H4 (cell line): Measurements from ENCODE around the gene LDAH. TPM values are rescaled to one million over a fixed set of nuclear protein-coding genes. Genes with fewer than 3 reads are reported as not detected.
"Not testable (repeated sequence)": the region's sequence is repeated elsewhere in the genome, so short reads cannot be mapped to it uniquely, and the experiment has no call there.

Experiments used
- DNase-seq: peaks from one replicate; pipeline ENCODE4 v3.0.0-alpha.2; 2015; ENCODE audit warnings: low spot score
- total RNA-seq: library from RNA; depleted of rRNA; stranded (reverse); fragments of >200 nt; shearing (Covaris generic); gene quantifications from 2 replicates; pipeline ENCODE4 v1.2.3, GENCODE V29; 2014; rRNA removed

LDAH gene
- 17.9 and 21.5 TPM in 2 replicates for total RNA-seq

DNA sequence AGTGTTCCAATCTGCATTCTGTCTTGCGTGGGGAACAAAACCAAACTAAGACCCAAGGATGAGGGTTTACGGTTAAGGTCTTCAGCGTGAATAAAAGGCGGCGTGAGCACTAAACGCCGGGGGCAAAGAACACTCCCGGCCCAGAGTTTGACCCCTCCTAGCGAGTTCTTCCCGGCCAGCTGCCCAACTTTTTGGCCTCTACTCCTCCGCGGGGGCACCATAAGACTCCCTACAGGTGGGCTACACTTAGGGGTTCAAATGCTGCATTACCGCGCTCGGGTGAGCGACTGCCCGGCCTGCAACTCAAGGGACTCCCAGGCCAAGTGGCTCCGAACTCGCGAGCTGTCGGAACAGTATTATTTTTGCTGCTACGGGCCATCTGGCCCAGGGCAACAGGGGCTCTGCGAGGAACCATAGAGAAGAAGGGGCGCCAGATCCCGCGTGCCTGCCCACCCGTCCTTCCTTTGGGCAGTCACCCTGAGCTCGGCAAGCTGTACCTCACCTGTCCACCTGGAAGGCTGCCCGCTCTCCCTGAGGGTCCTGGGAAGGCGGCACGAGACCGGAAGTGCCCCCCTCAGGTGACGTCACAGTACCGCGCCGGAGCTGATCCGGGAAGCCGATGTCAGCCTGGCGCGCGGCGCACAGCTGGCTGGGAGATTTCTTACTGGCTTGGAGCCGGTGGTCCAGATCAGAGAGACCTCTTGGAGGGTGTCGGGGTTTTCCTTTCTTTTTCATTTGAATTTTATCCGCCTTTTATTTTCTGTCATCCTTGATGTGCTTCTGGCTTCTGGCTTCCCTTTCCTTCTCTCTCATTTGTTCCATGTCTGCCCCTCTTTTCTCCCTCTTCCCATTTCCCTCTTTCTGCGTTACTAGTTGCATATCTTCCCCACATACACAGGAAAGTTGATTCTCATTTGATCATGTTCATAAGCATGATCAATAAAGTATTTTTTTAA lies at the start of gene LDAH:
LDAH (minus strand) TSS at position 567 of the 956 bp plus-strand sequence. CDS start 21,638 bp downstream, outside the sequence.
- DNase-seq: peak; percentile 76

DNA sequence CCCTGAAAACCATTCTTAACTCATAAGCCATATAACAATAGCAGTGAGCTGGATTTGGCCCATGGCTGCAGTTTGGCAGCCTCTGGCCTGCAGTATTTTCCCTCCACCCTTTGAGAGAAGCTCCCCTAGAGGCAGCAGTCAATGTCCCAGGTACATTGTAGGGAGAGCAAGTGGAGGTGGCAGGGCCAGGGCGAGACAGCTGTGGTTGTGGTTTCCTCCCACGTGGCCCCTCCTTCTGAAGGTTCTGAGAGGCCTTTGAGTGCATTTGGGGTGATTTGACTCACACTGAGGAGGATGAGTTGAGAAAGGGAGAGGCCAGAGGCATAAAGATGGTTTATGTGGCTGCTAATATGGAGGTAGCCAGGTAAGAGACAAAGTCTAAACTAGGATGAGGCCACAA lies 45.5 kb upstream of the LDAH start:
- DNase-seq: no peak

GRCh38 chr2:20862850-20863249 lies 39.9 kb upstream of the LDAH start:
- DNase-seq: no peak

DNA sequence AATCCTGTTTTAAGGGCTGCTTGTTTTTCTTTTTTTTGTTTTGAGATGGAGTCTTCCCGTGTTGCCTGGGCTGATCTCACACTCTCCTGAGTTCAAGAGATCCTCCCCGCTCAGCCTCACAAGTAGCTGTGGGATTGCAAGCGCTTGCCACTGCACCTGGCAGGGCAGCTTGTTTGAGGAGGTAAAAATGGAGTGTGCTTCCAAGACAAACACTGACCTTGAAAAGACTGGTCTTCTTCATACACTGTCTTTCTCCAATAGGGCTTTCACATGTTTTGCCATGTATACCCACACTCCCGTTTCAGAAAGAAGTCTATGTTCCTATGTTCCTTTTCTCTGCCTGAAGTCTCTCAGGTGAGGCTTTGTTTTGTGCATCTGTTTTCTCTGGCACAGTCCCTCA lies 32.6 kb upstream of the LDAH start:
- DNase-seq: no peak

- DNase-seq: no peak
These were observed 29.8 kb upstream of the LDAH start for GRCh38 chr2:20852670-20853069.

- no peak for DNase-seq
These were observed 29.2 kb upstream of the LDAH start for GRCh38 chr2:20852139-20852538.

DNA sequence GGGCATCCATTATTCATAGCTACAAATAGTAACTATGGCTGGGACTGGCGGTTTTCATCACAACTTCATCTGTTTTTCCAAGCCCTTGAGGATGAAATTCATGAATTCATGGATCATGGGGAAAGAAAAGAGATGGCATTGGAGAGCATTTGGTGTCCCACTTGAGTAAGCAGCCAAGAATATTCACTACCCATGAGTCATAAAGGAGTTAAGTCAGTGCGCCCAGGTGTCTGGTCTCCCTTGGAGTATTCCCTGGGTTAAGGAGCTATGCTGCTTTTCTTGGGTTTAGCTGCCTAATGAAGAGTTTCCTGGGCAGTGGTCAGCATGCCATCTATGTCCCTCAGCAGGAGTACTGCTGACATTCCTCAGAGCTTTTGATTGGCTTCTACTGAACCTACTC lies 21.3 kb upstream of the LDAH start:
- DNase-seq: no peak

GRCh38 chr2:20839052-20839451 lies 16.2 kb upstream of the LDAH start:
- DNase-seq: no peak

DNA sequence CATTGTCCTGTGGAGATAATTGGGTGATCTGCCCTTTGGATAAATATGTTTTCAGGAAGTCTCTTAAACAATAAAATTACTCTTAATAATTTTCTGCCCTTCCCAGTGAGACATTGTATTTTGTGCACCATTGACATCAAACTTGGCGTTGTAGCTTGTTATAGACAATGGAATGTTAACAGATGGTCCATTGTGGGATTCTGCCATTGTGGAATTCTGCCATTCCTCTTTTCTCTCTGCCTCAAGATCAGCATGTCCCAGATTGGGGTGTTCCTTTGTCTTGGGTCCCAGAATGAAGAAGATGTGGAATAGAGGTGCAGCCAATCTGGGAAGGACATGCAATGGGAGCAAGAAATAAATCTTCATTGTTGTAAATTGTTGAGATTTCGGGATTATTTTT lies 15.1 kb upstream of the LDAH start:
- DNase-seq: no peak

DNA sequence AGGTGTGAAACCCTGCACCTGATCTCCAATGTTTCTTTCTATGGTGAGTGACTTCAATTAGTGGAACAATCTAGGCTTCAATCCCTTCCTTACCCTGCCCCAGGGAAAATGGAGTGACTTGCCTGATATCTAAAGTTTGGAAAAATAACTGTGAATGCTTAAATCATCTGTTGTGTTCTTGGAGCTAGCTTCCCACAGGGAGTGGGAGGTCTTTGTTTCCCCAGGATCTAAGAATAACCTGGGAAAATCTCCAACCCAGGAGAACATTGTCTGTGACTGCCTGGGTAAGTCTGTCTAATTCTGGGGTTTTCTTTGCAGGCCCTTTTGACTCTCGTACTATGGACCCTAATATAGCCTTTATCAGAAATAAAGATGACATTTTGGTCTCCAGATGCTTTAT lies 13.6 kb upstream of the LDAH start:
- DNase-seq: no peak

DNA sequence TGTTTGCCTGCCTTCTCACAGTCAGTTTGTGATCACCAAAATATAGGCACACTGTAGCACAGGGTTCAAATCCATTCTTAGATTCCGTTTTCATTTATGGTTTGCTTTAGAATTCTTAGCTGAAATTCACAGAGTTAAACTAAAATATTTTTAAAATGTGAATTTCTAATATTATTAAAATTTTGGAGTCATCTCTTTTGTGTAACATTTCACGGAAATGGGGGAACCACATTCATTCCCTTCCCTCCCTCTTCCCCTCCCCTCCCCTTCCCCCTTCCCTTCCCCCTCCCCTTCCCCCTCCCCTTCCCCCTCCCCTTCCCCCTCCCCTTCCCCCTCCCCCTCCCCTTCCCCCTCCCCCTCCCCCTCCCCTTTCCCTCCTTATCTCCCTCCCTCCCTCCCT lies 11.4 kb upstream of the LDAH start:
- no peak for DNase-seq

GRCh38 chr2:20832606-20833005 lies 9.7 kb upstream of the LDAH start:
- DNase-seq: no peak

DNA sequence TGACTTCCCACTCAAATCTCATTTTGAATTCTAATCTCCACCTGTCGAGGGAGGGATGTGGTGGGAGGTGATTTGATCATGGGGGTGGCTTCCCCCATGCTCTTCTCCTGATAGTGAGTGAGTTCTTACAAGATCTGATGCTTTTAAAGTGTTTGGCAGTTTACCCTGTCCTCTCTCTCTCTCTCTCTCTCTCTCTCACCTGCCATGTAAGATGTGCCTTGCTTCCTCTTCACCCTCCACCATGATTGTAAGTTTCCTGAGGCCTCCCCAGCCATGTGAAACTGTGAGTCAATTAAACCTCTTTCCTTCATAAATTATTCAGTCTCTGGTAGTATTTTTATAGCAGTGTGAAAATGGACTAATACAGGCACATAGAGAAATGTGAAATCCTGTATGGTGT lies 7.0 kb upstream of the LDAH start:
- DNase-seq: no peak

DNA sequence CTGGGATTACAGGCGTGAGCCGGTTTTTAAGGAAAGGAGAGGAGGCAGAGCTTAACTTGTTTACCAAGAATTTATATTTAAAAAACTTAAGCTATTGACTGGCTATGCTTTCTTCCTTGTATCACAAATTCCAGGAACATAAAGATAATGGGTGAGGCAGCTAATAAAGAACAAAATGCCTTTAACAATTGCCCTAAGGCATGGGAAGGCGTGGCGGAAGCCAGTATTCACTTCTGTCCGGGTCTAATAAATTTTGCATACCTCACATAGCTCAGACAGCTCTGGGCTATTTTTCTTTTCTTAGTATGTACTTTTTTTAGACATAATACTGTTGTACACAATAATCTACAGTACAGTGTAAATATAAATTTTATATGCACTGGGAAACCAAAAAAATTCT lies 1.0 kb upstream of the LDAH start:
- no peak for DNase-seq

DNA sequence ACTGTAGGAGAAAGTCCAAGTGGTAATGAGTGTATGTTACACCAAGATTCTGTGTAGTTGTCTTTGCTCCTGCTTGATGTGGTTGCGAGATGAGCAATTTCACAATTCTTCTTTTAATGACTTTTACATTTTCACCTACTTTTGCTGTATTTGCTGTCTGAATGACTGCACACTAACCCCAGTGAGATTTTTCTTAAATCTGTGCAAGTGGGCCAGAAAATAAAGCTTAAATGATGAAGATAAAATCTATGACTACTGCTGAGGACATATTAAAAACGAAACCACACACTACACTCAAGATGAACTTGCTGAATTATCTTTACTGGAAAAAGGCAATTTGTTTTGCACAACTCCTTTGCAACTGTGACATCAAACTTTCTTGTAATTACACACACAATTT lies 4.1 kb downstream of the LDAH start:
- no peak for DNase-seq

DNA sequence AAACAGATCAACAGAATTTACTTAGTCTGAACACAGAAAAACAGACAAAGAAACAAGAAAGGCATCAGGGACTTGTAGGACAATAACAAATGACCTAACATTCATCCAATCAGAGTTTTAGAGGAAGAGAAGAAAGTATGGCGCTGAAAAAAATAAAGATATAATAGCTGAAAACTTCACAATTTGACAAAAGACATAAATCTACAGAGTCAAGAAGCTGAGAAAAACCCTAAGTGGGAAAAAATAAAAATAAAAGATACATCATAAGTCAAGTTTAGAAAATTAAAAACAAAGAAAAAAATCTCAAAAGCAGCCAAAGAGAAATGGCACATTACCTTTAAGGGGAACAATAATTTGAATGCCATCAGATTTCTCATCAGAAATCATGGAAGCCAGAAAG lies 7.7 kb downstream of the LDAH start:
- no peak for DNase-seq

DNA sequence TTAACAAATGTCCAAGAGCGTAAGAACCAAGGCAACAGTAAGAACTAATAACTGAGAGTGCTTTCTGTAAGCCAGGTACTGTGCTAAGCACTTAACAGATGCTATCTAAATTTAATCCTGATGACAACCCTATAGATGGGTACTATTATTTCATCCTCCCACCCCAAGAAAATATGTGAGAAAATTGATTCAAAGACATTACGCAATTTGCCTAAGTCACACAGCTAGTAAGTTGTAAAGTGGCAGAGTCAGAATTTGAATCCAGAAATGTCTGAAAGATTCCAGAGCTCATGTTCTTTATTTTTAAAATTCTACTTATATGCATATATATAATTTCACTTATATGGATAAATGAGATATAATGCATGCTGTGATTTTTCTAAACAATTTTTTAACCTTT lies 10.1 kb downstream of the LDAH start:
- DNase-seq: no peak

DNA sequence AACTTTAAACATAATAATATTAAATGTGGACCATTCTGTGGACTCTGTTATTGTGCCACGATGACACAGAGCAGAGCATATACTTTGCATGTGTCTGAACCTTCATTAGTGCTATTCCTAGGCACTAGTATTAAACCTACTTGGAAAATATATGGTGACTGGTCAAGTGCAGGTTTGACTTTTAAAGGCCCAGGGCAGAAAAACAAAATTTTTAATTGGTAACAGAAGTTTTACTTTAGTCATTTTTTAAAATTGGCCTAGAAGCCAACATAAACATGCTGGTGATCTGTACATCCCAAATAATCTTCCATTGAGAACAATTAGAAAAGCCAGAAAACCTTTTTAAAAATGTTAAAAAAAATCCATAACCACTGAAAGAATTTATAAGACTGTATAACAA lies 16.6 kb downstream of the LDAH start:
- DNase-seq: no peak

- DNase-seq: no peak
These were observed 18.9 kb downstream of the LDAH start for GRCh38 chr2:20803974-20804373.

- DNase-seq: no peak
These were observed 19.6 kb downstream of the LDAH start for GRCh38 chr2:20803226-20803682.

- DNase-seq: no peak
These were observed 25.8 kb downstream of the LDAH start for GRCh38 chr2:20797096-20797495.

GRCh38 chr2:20796374-20796791 lies 26.5 kb downstream of the LDAH start:
- DNase-seq: no peak

DNA sequence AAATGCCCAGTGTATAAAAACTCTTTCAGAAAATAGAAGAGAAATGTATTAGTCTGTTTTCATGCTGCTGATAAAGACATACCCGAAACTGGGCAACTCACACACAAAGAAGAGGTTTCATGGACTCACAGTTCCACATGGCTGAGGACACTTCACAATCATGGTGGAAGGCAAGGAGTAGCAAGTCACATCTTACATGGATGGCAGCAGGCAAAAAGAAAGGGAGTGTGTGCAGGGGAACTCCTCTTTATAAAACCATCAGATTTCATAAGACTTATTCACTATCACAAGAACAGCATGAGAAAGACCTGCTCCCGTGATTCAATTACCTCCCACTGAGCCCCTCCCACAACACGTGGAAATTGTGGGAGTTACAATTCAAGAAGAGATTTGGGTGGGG lies 29.0 kb downstream of the LDAH start:
- not testable (repeated sequence) for DNase-seq
